K562 (cell line): ENCODE data around the gene HMGN3. TPM values are rescaled to one million over a fixed set of nuclear protein-coding genes. Genes with fewer than 3 reads are reported as not detected.

ENCODE experiments used
- ATAC-seq: fragments of 200-7000 bp; cut with Tn5 transposase; 3 replicates; pipeline ENCODE4 v1.9.1; 2020; ENCODE audit warnings: moderate library complexity
- BruUV-seq: library from RNA; stranded (reverse); fragments of 400-500 nt; replicated peaks from 2 replicates; lab custom pipeline; 2021; lab: Mats Ljungman, UMichigan
- CTCF ChIA-PET: fragments of 300-600 bp; formaldehyde crosslinking; extraction: SDS; loops from one replicate; lab custom pipeline; 2021; ENCODE audit warnings: low intra/inter-chr PET ratio; lab: Yijun Ruan, JAX
- POLR2A ChIA-PET: fragments of 300-600, 350-650 bp; sonication (Branson Sonifier 250); formaldehyde crosslinking; extraction: SDS; loops from one replicate; lab custom pipeline; 2021; ENCODE audit warnings: antibody characterized with exemption, inconsistent platforms; lab: Yijun Ruan, JAX
- DNase-seq, 4 experiments: peaks; one replicate each; pipeline versions ENCODE4 v3.0.0 to v3.0.0-alpha.2; 2011 to 2018; ENCODE audit warnings: low spot score in 3 of 4, mixed read lengths in 3 of 4; ENCODE audit errors: extremely low read depth in 1 of 4
- FAIRE-seq: peaks from 2 replicates; lab custom pipeline; 2011; peaks lifted over from hg19 to GRCh38; lab: Jason Lieb, UNC
- H2AFZ ChIP-seq: 2 replicates; pipeline ENCODE4 v1.6.0; 2011; ENCODE audit warnings: low read depth, low read length, control low read depth, inconsistent platforms
- H3K27ac ChIP-seq: fragments of 200-600 bp; 3 replicates; pipeline ENCODE4 v1.8.0; 2011; ENCODE audit warnings: low read depth, mild to moderate bottlenecking, control low read depth, inconsistent platforms, low read length, moderate library complexity, mixed read lengths; ENCODE audit errors: extremely low read depth
- H3K27me3 ChIP-seq, 2 experiments: fragments of 300-600 bp in 1 of 2; 2 replicates in 1 of 2; 3 replicates in 1 of 2; pipeline versions ENCODE4 v1.6.0 to v1.8.0; 2011; ENCODE audit warnings: inconsistent platforms in 2 of 2, low read length in 2 of 2, mild to moderate bottlenecking in 1 of 2, mixed read lengths in 1 of 2, moderate library complexity in 1 of 2; ENCODE audit not compliant: control insufficient read depth in 2 of 2, insufficient read depth in 2 of 2
- H3K36me3 ChIP-seq: fragments of 300-600 bp; 3 replicates; pipeline ENCODE4 v1.8.0; 2011; ENCODE audit warnings: mild to moderate bottlenecking, low read length, inconsistent platforms; ENCODE audit not compliant: control insufficient read depth, insufficient read depth
- H3K4me1 ChIP-seq, 2 experiments: fragments of 200-600 bp in 1 of 2; replicated peaks in 1 of 2; 2 replicates in 1 of 2; 3 replicates in 1 of 2; pipeline versions ENCODE4 v1.5.1 to v1.8.0; 2011; ENCODE audit warnings: inconsistent platforms in 2 of 2, low read length in 2 of 2, mild to moderate bottlenecking in 1 of 2, mixed read lengths in 1 of 2, moderate library complexity in 1 of 2; ENCODE audit not compliant: control insufficient read depth in 2 of 2, insufficient read depth in 2 of 2
- H3K4me2 ChIP-seq: 2 replicates; pipeline ENCODE4 v1.6.1; 2011; ENCODE audit warnings: low read length, control low read depth, inconsistent platforms, mixed read lengths; ENCODE audit not compliant: insufficient read depth
- H3K4me3 ChIP-seq: fragments of 200-600 bp; sonication (generic), shearing (Covaris generic); 2 replicates; pipeline ENCODE4 v1.5.1; 2016; ENCODE audit warnings: control low read depth, inconsistent platforms
- H3K79me2 ChIP-seq: fragments of 200-600 bp; 3 replicates; pipeline ENCODE4 v1.8.0; 2011; ENCODE audit warnings: low read length, inconsistent platforms; ENCODE audit not compliant: control insufficient read depth, insufficient read depth
- H3K9ac ChIP-seq, 2 experiments: 2 replicates each; pipeline versions ENCODE4 v1.6.0 to v1.6.1; 2011; ENCODE audit warnings: low read depth in 2 of 2, low read length in 2 of 2, control low read depth in 1 of 2, inconsistent platforms in 1 of 2, mild to moderate bottlenecking in 1 of 2, mixed read lengths in 1 of 2; ENCODE audit not compliant: insufficient read depth in 1 of 2
- H3K9me1 ChIP-seq: one replicate; pipeline ENCODE4 v1.6.0; 2011; ENCODE audit warnings: inconsistent platforms, mild to moderate bottlenecking, low read length, moderate library complexity; ENCODE audit not compliant: control insufficient read depth, insufficient read depth
- H3K9me3 ChIP-seq: replicated peaks from 2 replicates; pipeline ENCODE4 v1.5.1; 2011; ENCODE audit warnings: low read depth, low read length, inconsistent platforms; ENCODE audit not compliant: control insufficient read depth, insufficient read depth
- H4K20me1 ChIP-seq: replicated peaks from 2 replicates; pipeline ENCODE4 v1.6.1; 2011; ENCODE audit warnings: low read length, inconsistent platforms, mixed read lengths; ENCODE audit not compliant: control insufficient read depth, insufficient read depth
- BDP1 ChIP-seq: IDR thresholded peaks from 3 replicates; pipeline ENCODE4 v1.6.1; 2011; ENCODE audit not compliant: insufficient read length, insufficient read depth
- FOXJ2 ChIP-seq: fragments of 200-800 bp; sonication (Bioruptor generic); IDR thresholded peaks from 2 replicates; pipeline ENCODE4 v1.6.1; 2016; ENCODE audit warnings: missing genetic modification characterization, missing compliant biosample characterization
- HCFC1 ChIP-seq: IDR thresholded peaks from 2 replicates; pipeline ENCODE4 v1.6.1; 2012; ENCODE audit warnings: low read depth, low read length, improper control_type of control experiment
- HNRNPLL ChIP-seq: fragments of 200-400 bp; formaldehyde crosslinking; IDR thresholded peaks from 2 replicates; pipeline ENCODE4 v1.6.1; 2017; ENCODE audit warnings: low read length, low read depth, mild to moderate bottlenecking; ENCODE audit not compliant: poor library complexity, severe bottlenecking
- MCM7 ChIP-seq, 2 experiments: fragments of 450-650 bp; IDR thresholded peaks; 2 replicates each; pipeline ENCODE4 v1.6.1; 2016 to 2018
- NFRKB ChIP-seq: fragments of 450-650 bp; IDR thresholded peaks from 2 replicates; pipeline ENCODE4 v1.6.1; 2016; ENCODE audit warnings: low read depth
- SIN3B ChIP-seq: fragments of 450-650 bp; IDR thresholded peaks from 2 replicates; pipeline ENCODE4 v1.6.1; 2017; ENCODE audit warnings: low read depth, mild to moderate bottlenecking, moderate library complexity
- SMC3 ChIP-seq: conservative IDR thresholded peaks from 2 replicates; pipeline ENCODE4 v1.6.1; 2011; ENCODE audit warnings: low read depth, low read length, improper control_type of control experiment; ENCODE audit not compliant: insufficient read depth
- THRAP3 ChIP-seq: fragments of 450-650 bp; IDR thresholded peaks from 2 replicates; pipeline ENCODE4 v1.6.1; 2016; ENCODE audit warnings: mild to moderate bottlenecking, inconsistent platforms, borderline replicate concordance
- ZNF143 ChIP-seq: sonication (generic); formaldehyde crosslinking; IDR thresholded peaks from 2 replicates; pipeline ENCODE4 v1.9.0; 2022; ENCODE audit warnings: mild to moderate bottlenecking, missing genetic modification reagents
- ZNF384 ChIP-seq: IDR thresholded peaks from 2 replicates; pipeline ENCODE4 v1.6.1; 2012; ENCODE audit warnings: low read depth, low read length, improper control_type of control experiment
- WGBS: fragments of 100-300 bp; shearing (Covaris generic); methylation state at CpG from one replicate; pipeline ENCODE4 v1.1.6; 2016; ENCODE audit warnings: low coverage, mixed read lengths; ENCODE audit not compliant: insufficient coverage; ENCODE audit errors: missing lambda C conversion rate; 5-methylcytosine and 5-hydroxymethylcytosine counted together
- in situ Hi-C: fragments of 300-500 bp; cut with MboI; formaldehyde crosslinking; loops from 4 replicates; pipeline ENCODE4 v1.15.0; 2018; ENCODE audit warnings: inconsistent platforms, mixed read lengths
- intact Hi-C: fragments of 100-400 bp; cut with micrococcal nuclease; formaldehyde crosslinking; loops from 2 replicates; pipeline ENCODE4 v1.14.2; 2022
- polyA plus RNA-seq, 8 experiments: library from polyadenylated mRNA; depleted of rRNA in 4 of 8; stranded (reverse) in 5 of 8; unstranded in 3 of 8; fragments of >200 nt; fragmentation: Nextera tagmentation in 2 of 8; fragmentation: Illumina TruSeq in 1 of 8; extraction: Ambion mirVana in 2 of 8; extraction: Trizol in 1 of 8; gene quantifications; 2 replicates each; pipeline versions ENCODE4 v1.2.1 to v1.2.3, GENCODE V29; 2011 to 2014; ENCODE audit warnings: inconsistent platforms in 1 of 8, missing spikeins in 1 of 8
- total RNA-seq, 7 experiments: library from RNA; depleted of rRNA in 6 of 7; stranded (reverse); fragments of >200 nt in 6 of 7; fragmentation: Illumina TruSeq in 2 of 7; extraction: Trizol in 2 of 7; gene quantifications; 2 replicates each; pipeline versions ENCODE4 v1.2.1 to v1.2.3, GENCODE V29; 2011 to 2021; ENCODE audit warnings: low replicate concordance in 1 of 7
- TF ChIP-seq, protein P1 (sequence below): fragments of 250-450 bp; sonication (Bioruptor Pico); IDR thresholded peaks from 2 replicates; pipeline ENCODE4 v1.5.0; 2021
- TF ChIP-seq, protein P2 (sequence below): sonication (generic); formaldehyde crosslinking; IDR thresholded peaks from 2 replicates; pipeline ENCODE4 v1.8.0; 2023; ENCODE audit warnings: mild to moderate bottlenecking, missing genetic modification reagents

Gene HMGN3
- total and polyA plus RNA-seq, 9 of the 15 experiments (the other 6 are each of a cell fraction or from before 2014, with no cell fraction given): 42.1 to 154 (median 88.1) TPM

DNA sequence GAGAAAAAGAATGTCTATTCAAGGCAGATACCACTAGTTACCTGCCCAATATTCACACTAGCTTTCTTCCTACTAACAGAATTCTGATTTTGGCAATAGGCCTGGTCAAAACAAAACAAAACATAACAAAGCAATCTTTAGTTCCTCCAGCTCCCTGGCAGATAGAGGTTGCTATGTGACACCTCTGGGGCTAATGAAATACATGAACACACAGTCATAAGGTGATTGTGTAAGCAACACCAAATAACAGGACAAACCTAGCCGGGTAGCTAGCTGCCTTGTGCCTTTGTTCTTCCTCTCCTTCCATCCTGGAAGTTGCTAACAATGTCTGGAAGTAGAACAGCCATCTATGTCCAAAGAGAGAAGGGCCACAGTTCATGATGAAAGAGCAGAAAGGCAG, 6.0 kb upstream of the HMGN3 start:
- in situ Hi-C loops: no loop called here
- FAIRE-seq (no peak), DNase-seq (no peak)
- H3K9me1 ChIP-seq: no peaks in the 10 kb centered on the region
- POLR2A ChIA-PET: no interaction called here
- H3K4me3 ChIP-seq: no peak overlapping the region
- CTCF ChIA-PET: no interaction called here
- no peaks in the 10 kb centered on the region for H4K20me1 ChIP-seq
- H3K27me3 ChIP-seq: no peaks in the 10 kb centered on the region; a peak in 1 of 5 replicates
- no peaks in the 10 kb centered on the region for H3K79me2 ChIP-seq
- H3K36me3 ChIP-seq: no peaks in the 10 kb centered on the region
- no peaks in the 10 kb centered on the region; a peak in 1 of 5 replicates for H3K4me1 ChIP-seq
- no TSS peak for BruUV-seq
- no peak overlapping the region for H3K9ac ChIP-seq
- no peaks in the 10 kb centered on the region for H3K9me3 ChIP-seq
- H3K27ac ChIP-seq: no peak overlapping the region
- 0% methylated on average over 1 of the region's 1 CpG for WGBS
- intact Hi-C loops: no loop called here
- TF ChIP-seq THRAP3 (no peak), FOXJ2 (tag) (0 out of 2 replicates have a peak, but pooled peaks have one; percentile 25)
- TF ChIP-seq, all 486 proteins: peak for 1
- no peak for ATAC-seq
- Histone ChIP-seq H2AFZ (no peak overlapping the region), H3K4me2 (no peak overlapping the region)

GRCh38 chr6:79239536-79240168, 5.2 kb upstream of the HMGN3 start:
- DNase-seq (no peak), ATAC-seq (no peak), FAIRE-seq (no peak)
- H3K79me2 ChIP-seq: no peaks in the 10 kb centered on the region
- peaks cover 0 to under 1% of the 10 kb centered on the region in 2 experiments; a peak in 2 of 5 replicates for H3K4me1 ChIP-seq
- H3K27ac ChIP-seq: no peak overlapping the region
- no peaks in the 10 kb centered on the region for H3K36me3 ChIP-seq
- in situ Hi-C loops: no loop called here
- CTCF ChIA-PET: no interaction called here
- H3K4me3 ChIP-seq: no peak overlapping the region
- no peaks in the 10 kb centered on the region for H3K9me1 ChIP-seq
- TF ChIP-seq SIN3B: no peak
- TF ChIP-seq ZNF384: no peak
- no peak for TF ChIP-seq NFRKB
- no peak for TF ChIP-seq HNRNPLL
- no peak for TF ChIP-seq ZNF143 (CRISPR knock-in tag)
- TF ChIP-seq MCM7 (IDR thresholded peaks at IDR 0.05): no peak
- TF ChIP-seq, protein P1, sequence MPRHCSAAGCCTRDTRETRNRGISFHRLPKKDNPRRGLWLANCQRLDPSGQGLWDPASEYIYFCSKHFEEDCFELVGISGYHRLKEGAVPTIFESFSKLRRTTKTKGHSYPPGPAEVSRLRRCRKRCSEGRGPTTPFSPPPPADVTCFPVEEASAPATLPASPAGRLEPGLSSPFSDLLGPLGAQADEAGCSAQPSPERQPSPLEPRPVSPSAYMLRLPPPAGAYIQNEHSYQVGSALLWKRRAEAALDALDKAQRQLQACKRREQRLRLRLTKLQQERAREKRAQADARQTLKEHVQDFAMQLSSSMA (CRISPR knock-in tag): no peak
- no peak for TF ChIP-seq SMC3
- no peak for TF ChIP-seq HCFC1
- TF ChIP-seq, protein P2, sequence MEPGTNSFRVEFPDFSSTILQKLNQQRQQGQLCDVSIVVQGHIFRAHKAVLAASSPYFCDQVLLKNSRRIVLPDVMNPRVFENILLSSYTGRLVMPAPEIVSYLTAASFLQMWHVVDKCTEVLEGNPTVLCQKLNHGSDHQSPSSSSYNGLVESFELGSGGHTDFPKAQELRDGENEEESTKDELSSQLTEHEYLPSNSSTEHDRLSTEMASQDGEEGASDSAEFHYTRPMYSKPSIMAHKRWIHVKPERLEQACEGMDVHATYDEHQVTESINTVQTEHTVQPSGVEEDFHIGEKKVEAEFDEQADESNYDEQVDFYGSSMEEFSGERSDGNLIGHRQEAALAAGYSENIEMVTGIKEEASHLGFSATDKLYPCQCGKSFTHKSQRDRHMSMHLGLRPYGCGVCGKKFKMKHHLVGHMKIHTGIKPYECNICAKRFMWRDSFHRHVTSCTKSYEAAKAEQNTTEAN (CRISPR knock-in tag): no peak
- TF ChIP-seq BDP1: no peak
- H2AFZ ChIP-seq: no peak overlapping the region
- H3K9me3 ChIP-seq: 0 out of 2 replicates have a peak, but pooled peaks cover 1% of the 10 kb centered on the region
- 25% methylated on average over 6 of the region's 6 CpGs for WGBS
- H4K20me1 ChIP-seq: no peaks in the 10 kb centered on the region
- intact Hi-C loops: no loop called here
- no TSS peak for BruUV-seq
- no peaks in the 10 kb centered on the region; a peak in 1 of 5 replicates for H3K27me3 ChIP-seq
- no peak overlapping the region for H3K4me2 ChIP-seq
- POLR2A ChIA-PET: interaction anchor here (0.6 kb wide), 2 partner anchors 65 to 269 kb away, joined by 3 to 4 read pairs; no protein-coding TSS in a partner anchor
- no peak overlapping the region for H3K9ac ChIP-seq
